Neural progenitor cell (in vitro differentiated cells): ENCODE data around the gene PCTP. TPM values are rescaled to one million over a fixed set of nuclear protein-coding genes. Genes with fewer than 3 reads are reported as not detected.
A peak's percentile ranks its signal among the peaks of the same experiment; 100 is the strongest.

ENCODE experiments used
- DNase-seq: peaks from one replicate; pipeline ENCODE4 v3.0.0-alpha.2; 2016; ENCODE audit warnings: low spot score
- H2AFZ ChIP-seq: fragments of 200-600 bp; sonication (generic); replicated peaks from 2 replicates; pipeline ENCODE4 v1.6.1; 2016; ENCODE audit warnings: antibody characterized with exemption
- H3F3A ChIP-seq: fragments of 200-600 bp; sonication (generic); 2 replicates; pipeline ENCODE4 v1.6.1; 2016; ENCODE audit warnings: antibody characterized with exemption, low read depth
- H3K27ac ChIP-seq: fragments of 200-600 bp; sonication (generic); 2 replicates; pipeline ENCODE4 v1.5.1; 2016; ENCODE audit warnings: mild to moderate bottlenecking
- H3K27me3 ChIP-seq: fragments of 200-600 bp; sonication (generic); 2 replicates; pipeline ENCODE4 v1.6.1; 2016; ENCODE audit warnings: mild to moderate bottlenecking, moderate library complexity
- H3K36me3 ChIP-seq: fragments of 200-600 bp; sonication (generic); 2 replicates; pipeline ENCODE4 v1.5.1; 2016
- H3K4me1 ChIP-seq: fragments of 200-600 bp; sonication (generic); 2 replicates; pipeline ENCODE4 v1.6.1; 2016; ENCODE audit warnings: mixed run types
- H3K4me2 ChIP-seq: fragments of 200-600 bp; sonication (generic); 2 replicates; pipeline ENCODE4 v1.6.1; 2016
- H3K4me3 ChIP-seq: fragments of 200-600 bp; sonication (generic); 2 replicates; pipeline ENCODE4 v1.5.1; 2016
- H3K79me2 ChIP-seq: fragments of 200-600 bp; sonication (generic); 2 replicates; pipeline ENCODE4 v1.6.1; 2016; ENCODE audit warnings: low read depth
- H3K9ac ChIP-seq: fragments of 200-600 bp; sonication (generic); 2 replicates; pipeline ENCODE4 v1.6.1; 2016
- H3K9me3 ChIP-seq: fragments of 200-600 bp; sonication (generic); 2 replicates; pipeline ENCODE4 v1.5.1; 2016; ENCODE audit warnings: low read depth
- H4K20me1 ChIP-seq: fragments of 200-600 bp; sonication (generic); 2 replicates; pipeline ENCODE4 v1.6.1; 2016; ENCODE audit warnings: low read depth
- H3K27ac Mint-ChIP-seq: 3 replicates; pipeline ENCODE4 v1.8.0; 2021; ENCODE audit warnings: mixed read lengths
- H3K27me3 Mint-ChIP-seq: 2 replicates; pipeline ENCODE4 v1.8.0; 2022; ENCODE audit warnings: low read depth, mild to moderate bottlenecking, inconsistent platforms, moderate library complexity, mixed read lengths; ENCODE audit not compliant: insufficient read depth
- H3K36me3 Mint-ChIP-seq: 3 replicates; pipeline ENCODE4 v1.8.0; 2021; ENCODE audit warnings: mixed read lengths
- H3K4me1 Mint-ChIP-seq: 3 replicates; pipeline ENCODE4 v1.8.0; 2021; ENCODE audit warnings: mixed read lengths
- H3K4me3 Mint-ChIP-seq: 3 replicates; pipeline ENCODE4 v1.8.0; 2021; ENCODE audit warnings: mild to moderate bottlenecking, moderate library complexity, mixed read lengths
- H3K9me3 Mint-ChIP-seq: 3 replicates; pipeline ENCODE4 v1.8.0; 2020; ENCODE audit warnings: mixed read lengths
- CTCF ChIP-seq: fragments of 200-600 bp; sonication (generic); IDR thresholded peaks from 2 replicates; pipeline ENCODE4 v1.5.1; 2017; ENCODE audit warnings: antibody characterized with exemption, mild to moderate bottlenecking
- EZH2 ChIP-seq: fragments of 200-600 bp; sonication (generic); IDR thresholded peaks from 2 replicates; pipeline ENCODE4 v1.6.1; 2017; ENCODE audit warnings: antibody characterized with exemption, mild to moderate bottlenecking, moderate library complexity
- EZH2phosphoT487 ChIP-seq: fragments of 200-600 bp; sonication (generic); IDR thresholded peaks from 2 replicates; pipeline ENCODE4 v1.6.1; 2017; ENCODE audit warnings: antibody characterized with exemption
- total RNA-seq: library from RNA; depleted of rRNA; stranded (reverse); fragments of >200 nt; gene quantifications from 2 replicates; pipeline ENCODE4 v1.2.3, GENCODE V29; 2015; ENCODE audit warnings: low replicate concordance

PCTP gene
- total RNA-seq, 1 donor from 2014 or later = 26.5 TPM

DNA sequence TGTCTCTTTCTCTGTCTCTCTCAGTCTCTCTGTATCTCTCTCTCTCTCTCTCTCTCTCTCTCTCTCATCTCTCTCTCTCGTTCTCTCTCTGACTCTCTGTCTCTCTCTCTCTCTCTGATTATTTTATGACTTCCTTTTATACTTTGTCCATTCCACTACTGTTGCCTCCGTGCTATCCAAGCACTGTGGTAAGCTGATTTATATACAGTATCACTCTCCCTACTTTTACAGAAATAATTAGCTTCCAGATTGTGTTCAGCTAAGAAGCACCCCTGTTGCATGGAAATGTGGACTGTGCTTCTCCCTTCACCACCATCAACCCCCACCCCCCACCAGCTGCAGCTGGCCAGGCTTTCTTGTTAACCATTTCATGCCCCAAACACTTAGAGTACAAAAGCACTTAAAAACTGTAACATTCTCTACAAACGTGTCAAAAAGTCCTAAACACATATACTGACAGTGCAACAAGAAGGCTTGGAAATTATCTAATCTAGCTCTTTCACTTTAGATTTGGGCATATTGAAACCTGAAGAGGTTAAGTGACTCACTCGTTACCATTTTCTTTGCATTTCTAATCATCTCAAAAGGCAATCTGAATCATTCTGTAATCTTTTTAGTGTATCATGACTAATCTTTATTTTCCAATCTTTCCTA is 16.6 kb upstream of the PCTP start:
- Histone ChIP-seq H3K79me2 (no peaks in the 10 kb centered on the region), H3K4me3 (no peak overlapping the region), H3K27me3 (no peaks in the 10 kb centered on the region), H3K9ac (no peak overlapping the region), H3K9me3 (no peaks in the 10 kb centered on the region), H3F3A (no peaks in the 10 kb centered on the region), H3K4me1 (peaks cover 40% of the 10 kb centered on the region), H2AFZ (peak overlapping the region; percentile 71), H3K4me2 (peak overlapping the region; percentile 69), H3K36me3 (no peaks in the 10 kb centered on the region), H4K20me1 (no peaks in the 10 kb centered on the region), H3K27ac (no peak overlapping the region)
- Mint-ChIP-seq H3K27ac (peak overlapping the region; percentile 61), H3K4me3 (no peak overlapping the region), H3K27me3 (peaks cover 2% of the 10 kb centered on the region), H3K36me3 (no peaks in the 10 kb centered on the region), H3K4me1 (peaks cover 44% of the 10 kb centered on the region), H3K9me3 (no peaks in the 10 kb centered on the region)
- TF ChIP-seq EZH2 (no peak), CTCF (no peak), EZH2phosphoT487 (no peak)
- DNase-seq = peak; percentile 49

DNA sequence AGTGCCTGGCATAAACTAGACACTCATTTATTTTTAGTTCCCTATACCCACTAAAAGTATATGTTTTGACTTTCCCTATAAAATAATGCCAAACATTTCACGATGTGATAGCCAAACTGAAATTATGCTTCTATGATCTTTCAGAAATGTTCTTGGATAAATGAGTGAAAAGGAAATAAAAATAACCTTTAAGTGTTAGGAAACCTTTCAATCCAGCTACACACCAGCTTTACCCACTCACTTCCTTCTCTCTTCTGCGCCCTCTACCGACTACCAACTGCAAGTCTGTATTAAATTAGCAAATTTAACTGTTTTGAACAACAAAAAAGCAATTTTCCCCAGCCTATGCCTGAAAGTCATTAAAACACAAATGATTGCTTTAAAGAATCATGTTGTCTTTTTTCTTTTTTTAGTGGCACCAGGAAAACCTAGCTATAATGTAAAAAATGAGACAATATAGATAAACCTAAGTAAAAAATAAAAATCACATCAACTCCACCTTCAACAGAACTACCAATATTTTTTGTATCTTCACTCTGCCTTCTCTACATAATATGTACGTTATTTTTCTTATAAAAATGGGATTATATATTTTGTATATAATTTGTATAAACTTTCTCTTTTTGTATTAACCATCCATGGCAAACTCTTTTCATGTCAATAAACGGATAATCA is 15.0 kb upstream of the PCTP start:
- H3K27ac Mint-ChIP-seq = peak overlapping the region; percentile 11
- no peak overlapping the region for H3K4me3 ChIP-seq
- TF ChIP-seq CTCF = peak; percentile 76
- no peak for TF ChIP-seq EZH2
- no peak for TF ChIP-seq EZH2phosphoT487
- H3K27me3 ChIP-seq = no peaks in the 10 kb centered on the region
- H3K4me2 ChIP-seq = no peak overlapping the region
- H2AFZ ChIP-seq = no peak overlapping the region
- peaks cover 40% of the 10 kb centered on the region for H3K4me1 ChIP-seq
- H3K9me3 ChIP-seq = no peaks in the 10 kb centered on the region
- H3K27me3 Mint-ChIP-seq = peaks cover 4% of the 10 kb centered on the region
- H3K4me3 Mint-ChIP-seq = no peak overlapping the region
- H3K36me3 ChIP-seq = no peaks in the 10 kb centered on the region
- H3K4me1 Mint-ChIP-seq = peaks cover 44% of the 10 kb centered on the region
- no peaks in the 10 kb centered on the region for H4K20me1 ChIP-seq
- no peaks in the 10 kb centered on the region for H3K9me3 Mint-ChIP-seq
- no peak overlapping the region for H3K27ac ChIP-seq
- H3K36me3 Mint-ChIP-seq = no peaks in the 10 kb centered on the region
- no peaks in the 10 kb centered on the region for H3F3A ChIP-seq
- peak; percentile 74 for DNase-seq
- no peak overlapping the region for H3K9ac ChIP-seq
- H3K79me2 ChIP-seq = no peaks in the 10 kb centered on the region

- H3K27me3 ChIP-seq = no peaks in the 10 kb centered on the region
- peaks cover 22% of the 10 kb centered on the region for H3K4me1 Mint-ChIP-seq
- no peak overlapping the region for H3K4me2 ChIP-seq
- H3K27ac Mint-ChIP-seq = no peak overlapping the region
- no peaks in the 10 kb centered on the region for H3K9me3 Mint-ChIP-seq
- no peak overlapping the region for H3K9ac ChIP-seq
- no peaks in the 10 kb centered on the region for H3F3A ChIP-seq
- no peaks in the 10 kb centered on the region for H3K79me2 ChIP-seq
- H3K4me3 Mint-ChIP-seq = no peak overlapping the region
- H3K36me3 Mint-ChIP-seq = no peaks in the 10 kb centered on the region
- H3K4me3 ChIP-seq = no peak overlapping the region
- H3K9me3 ChIP-seq = no peaks in the 10 kb centered on the region
- H3K36me3 ChIP-seq = no peaks in the 10 kb centered on the region
- no peak for DNase-seq
- no peak for TF ChIP-seq CTCF
- no peak for TF ChIP-seq EZH2
- no peak for TF ChIP-seq EZH2phosphoT487
- no peak overlapping the region for H3K27ac ChIP-seq
- H3K27me3 Mint-ChIP-seq = peaks cover 4% of the 10 kb centered on the region
- no peaks in the 10 kb centered on the region for H4K20me1 ChIP-seq
- H3K4me1 ChIP-seq = peaks cover 21% of the 10 kb centered on the region
- no peak overlapping the region for H2AFZ ChIP-seq
Observed at GRCh38 chr17:55737976-55738501, 12.8 kb upstream of the PCTP start.
